Neural cell (in vitro differentiated cells): ENCODE measurements around the gene CEP162. TPM values are rescaled to one million over a fixed set of nuclear protein-coding genes. Genes with fewer than 3 reads are reported as not detected.
"Not testable (repeated sequence)": the region's sequence is repeated elsewhere in the genome, so short reads cannot be mapped to it uniquely, and the experiment has no call there.

Source experiments
- H2AFZ ChIP-seq: fragments of 200-600, 300-800 bp; sonication (generic), shearing (Covaris generic); 2 replicates; pipeline ENCODE4 v1.6.0; 2014; ENCODE audit warnings: low read depth, mild to moderate bottlenecking, antibody characterized with exemption, low read length, moderate library complexity
- H3F3A ChIP-seq: fragments of 200-600 bp; shearing (Covaris generic); 2 replicates; pipeline ENCODE4 v1.6.1; 2016; ENCODE audit warnings: mild to moderate bottlenecking, moderate library complexity, mixed read lengths, antibody characterized with exemption, low read length; ENCODE audit not compliant: insufficient read depth, poor library complexity, severe bottlenecking
- H3K27ac ChIP-seq: fragments of 200-600, 300-800 bp; sonication (generic), shearing (Covaris generic); 2 replicates; pipeline ENCODE4 v1.5.1; 2014; ENCODE audit warnings: mild to moderate bottlenecking, low read length, moderate library complexity
- H3K27me3 ChIP-seq: fragments of 300-800, 200-600 bp; sonication (generic), shearing (Covaris generic); 2 replicates; pipeline ENCODE4 v1.6.0; 2014; ENCODE audit warnings: mild to moderate bottlenecking, low read depth, low read length, moderate library complexity; ENCODE audit not compliant: insufficient read depth
- H3K36me3 ChIP-seq: fragments of 300-800, 200-600 bp; sonication (generic), shearing (Covaris generic); 2 replicates; pipeline ENCODE4 v1.5.1; 2014; ENCODE audit warnings: mild to moderate bottlenecking, antibody characterized with exemption, low read length, moderate library complexity; ENCODE audit not compliant: insufficient read depth
- H3K4me2 ChIP-seq: fragments of 300-800, 200-600 bp; sonication (generic), shearing (Covaris generic); 2 replicates; pipeline ENCODE4 v1.6.0; 2014; ENCODE audit warnings: mild to moderate bottlenecking, low read length
- H3K4me3 ChIP-seq: fragments of 300-800, 200-600 bp; sonication (generic), shearing (Covaris generic); 2 replicates; pipeline ENCODE4 v1.5.1; 2014; ENCODE audit warnings: mild to moderate bottlenecking, low read length, moderate library complexity
- H3K79me2 ChIP-seq: fragments of 200-600 bp; shearing (Covaris generic); replicated peaks from 2 replicates; pipeline ENCODE4 v1.6.0; 2014; ENCODE audit warnings: mild to moderate bottlenecking, low read length, moderate library complexity; ENCODE audit not compliant: insufficient read depth
- H3K9ac ChIP-seq: fragments of 300-800, 200-600 bp; sonication (generic), shearing (Covaris generic); 2 replicates; pipeline ENCODE4 v1.6.1; 2016; ENCODE audit warnings: mild to moderate bottlenecking, low read length, mixed read lengths
- H3K9me2 ChIP-seq: fragments of 200-600 bp; shearing (Covaris generic); 2 replicates; pipeline ENCODE4 v1.6.1; 2016; ENCODE audit warnings: mild to moderate bottlenecking, low read length, mixed read lengths; ENCODE audit not compliant: insufficient read depth
- H3K9me3 ChIP-seq: fragments of 200-600, 300-800 bp; sonication (generic), shearing (Covaris generic); 2 replicates; pipeline ENCODE4 v1.6.1; 2016; ENCODE audit warnings: mild to moderate bottlenecking, mixed run types, low read length, moderate library complexity, mixed read lengths
- H4K20me1 ChIP-seq: fragments of 200-600 bp; shearing (Covaris generic); 2 replicates; pipeline ENCODE4 v1.6.1; 2016; ENCODE audit warnings: mild to moderate bottlenecking, mixed run types; ENCODE audit not compliant: insufficient read depth
- CTCF ChIP-seq: fragments of 450-650 bp; IDR thresholded peaks from 2 replicates; pipeline ENCODE4 v1.5.1; 2014; ENCODE audit warnings: antibody characterized with exemption, mild to moderate bottlenecking, moderate library complexity; ENCODE audit not compliant: poor library complexity, severe bottlenecking
- EP300 ChIP-seq: fragments of 450-650 bp; conservative IDR thresholded peaks from 2 replicates; pipeline ENCODE4 v1.6.1; 2014; ENCODE audit warnings: antibody characterized with exemption, mild to moderate bottlenecking, moderate library complexity; ENCODE audit not compliant: poor library complexity, severe bottlenecking
- EZH2 ChIP-seq: fragments of 200-600, 300-800 bp; shearing (Covaris generic), sonication (generic); IDR thresholded peaks from 2 replicates; pipeline ENCODE4 v1.6.1; 2014; ENCODE audit warnings: antibody characterized with exemption, low read length, borderline replicate concordance, mild to moderate bottlenecking; ENCODE audit not compliant: insufficient read depth, poor library complexity, severe bottlenecking
- MXI1 ChIP-seq: fragments of 450-650 bp; conservative IDR thresholded peaks from 2 replicates; pipeline ENCODE4 v1.6.1; 2014; ENCODE audit warnings: antibody characterized with exemption, mild to moderate bottlenecking; ENCODE audit not compliant: poor library complexity, severe bottlenecking
- POLR2AphosphoS5 ChIP-seq: IDR thresholded peaks from 2 replicates; pipeline ENCODE4 v1.6.1; 2012
- RAD21 ChIP-seq: fragments of 450-650 bp; conservative IDR thresholded peaks from 2 replicates; pipeline ENCODE4 v1.6.1; 2014; ENCODE audit warnings: antibody characterized with exemption, mild to moderate bottlenecking, moderate library complexity
- REST ChIP-seq: IDR thresholded peaks from 2 replicates; pipeline ENCODE4 v1.6.1; 2012; ENCODE audit warnings: borderline replicate concordance
- SMC3 ChIP-seq: fragments of 450-650 bp; conservative IDR thresholded peaks from 2 replicates; pipeline ENCODE4 v1.6.1; 2014; ENCODE audit warnings: antibody characterized with exemption, mild to moderate bottlenecking, moderate library complexity; ENCODE audit not compliant: poor library complexity
- TAF1 ChIP-seq: IDR thresholded peaks from 2 replicates; pipeline ENCODE4 v1.6.1; 2012; ENCODE audit warnings: low read depth
- polyA plus RNA-seq: library from polyadenylated mRNA; depleted of rRNA; stranded (reverse); fragments of >200 nt; gene quantifications from 2 replicates; pipeline ENCODE4 v1.2.3, GENCODE V29; 2014

Gene CEP162
- polyA plus RNA-seq, 1 donor from 2014 or later = 19.3 TPM

GRCh38 chr6:84166395-84166794, 61.0 kb downstream of the CEP162 start:
- TF ChIP-seq CTCF (no peak), EZH2 (no peak), TAF1 (no peak), REST (no peak), POLR2AphosphoS5 (no peak), MXI1 (no peak), SMC3 (no peak), EP300 (no peak), RAD21 (no peak)
- H3K36me3 ChIP-seq = peaks cover 4% of the 10 kb centered on the region

GRCh38 chr6:84164328-84164727, 63.1 kb downstream of the CEP162 start:
- H3K36me3 ChIP-seq, H3K9me3 ChIP-seq, H3F3A ChIP-seq, H3K27ac ChIP-seq, H4K20me1 ChIP-seq, H3K9ac ChIP-seq, H3K4me3 ChIP-seq, H3K4me2 ChIP-seq, H3K9me2 ChIP-seq, H3K79me2 ChIP-seq, H3K27me3 ChIP-seq, H2AFZ ChIP-seq: not testable (repeated sequence)

More at GRCh38 chr6:84166395-84166794, 61.0 kb downstream of the CEP162 start:
- Histone ChIP-seq H3K4me3 (no peak overlapping the region), H3K27me3 (no peaks in the 10 kb centered on the region), H2AFZ (no peak overlapping the region), H3K9me3 (no peaks in the 10 kb centered on the region), H4K20me1 (no peaks in the 10 kb centered on the region), H3K79me2 (no peaks in the 10 kb centered on the region), H3K27ac (no peak overlapping the region), H3K9me2 (no peaks in the 10 kb centered on the region), H3F3A (no peaks in the 10 kb centered on the region), H3K9ac (no peak overlapping the region), H3K4me2 (no peak overlapping the region)

GRCh38 chr6:84161190-84161589, 66.3 kb downstream of the CEP162 start:
- no peaks in the 10 kb centered on the region for H3K9me2 ChIP-seq
- no peak overlapping the region for H2AFZ ChIP-seq
- no peaks in the 10 kb centered on the region for H4K20me1 ChIP-seq
- TF ChIP-seq MXI1 = no peak
- no peak overlapping the region for H3K4me3 ChIP-seq
- no peaks in the 10 kb centered on the region for H3K27me3 ChIP-seq
- no peak overlapping the region for H3K27ac ChIP-seq
- H3K4me2 ChIP-seq = no peak overlapping the region
- no peaks in the 10 kb centered on the region for H3K79me2 ChIP-seq
- H3K9me3 ChIP-seq = no peaks in the 10 kb centered on the region
- no peaks in the 10 kb centered on the region for H3F3A ChIP-seq
- H3K36me3 ChIP-seq = no peaks in the 10 kb centered on the region
- no peak overlapping the region for H3K9ac ChIP-seq
